GM12891 (cell line): ENCODE measurements around the gene RAC3.

Experiments
- POLR2A ChIP-seq: IDR thresholded peaks from 2 replicates; pipeline ENCODE4 v1.6.1; 2011; ENCODE audit warnings: low read depth, low read length, control low read depth
- POLR2AphosphoS5 ChIP-seq: IDR thresholded peaks from 2 replicates; pipeline ENCODE4 v1.6.1; 2011; ENCODE audit warnings: low read depth, low read length, control low read depth
- POU2F2 ChIP-seq: IDR thresholded peaks from 2 replicates; pipeline ENCODE4 v1.6.1; 2011; ENCODE audit warnings: low read depth, mild to moderate bottlenecking, control low read depth, low read length, moderate library complexity
- TAF1 ChIP-seq: IDR thresholded peaks from 2 replicates; pipeline ENCODE4 v1.6.1; 2011; ENCODE audit warnings: low read depth, low read length, control low read depth

- TF ChIP-seq POLR2A (no peak), POLR2AphosphoS5 (no peak), TAF1 (no peak), POU2F2 (no peak)
These were observed 31.9 kb upstream of the RAC3 start for GRCh38 chr17:81999587-81999975.
